ENCODE measurements around the gene RBMS3.

- no peak for TF ChIP-seq CTCF (IDR thresholded peaks at IDR 0.05)
- TF ChIP-seq POLR2A (IDR thresholded peaks at IDR 0.05) = no peak
- TF ChIP-seq EP300 (IDR thresholded peaks at IDR 0.05) = no peak
These were observed 696.0 kb downstream of the RBMS3 start for GRCh38 chr3:29976871-29977270.
